Common myeloid progenitor, CD34-positive (primary cell): ENCODE data around the gene MAP3K10.

Experiments
- CTCF ChIA-PET: fragments of 350-600 bp; sonication (Branson Sonifier 250); formaldehyde crosslinking; loops from one replicate; lab custom pipeline; 2021; ENCODE audit warnings: antibody characterized with exemption; lab: Charles Lee
- POLR2A ChIA-PET: fragments of 350-600 bp; sonication (Branson Sonifier 250); formaldehyde crosslinking; loops from one replicate; lab custom pipeline; 2021; ENCODE audit warnings: antibody characterized with exemption; lab: Charles Lee
- DNase-seq, 3 donors: peaks; one replicate each; pipeline versions ENCODE4 v3.0.0 to v3.0.0-alpha.2; 2013
- H3K27ac ChIP-seq, 2 experiments: 1 replicate in 1 of 2; 2 replicates in 1 of 2; pipeline ENCODE4 v1.7.0; 2013; ENCODE audit warnings: inconsistent platforms in 2 of 2, low read length in 2 of 2, mild to moderate bottlenecking in 2 of 2, low read depth in 1 of 2, moderate library complexity in 1 of 2; ENCODE audit not compliant: severe bottlenecking in 2 of 2, insufficient read depth in 1 of 2, poor library complexity in 1 of 2
- H3K27me3 ChIP-seq, 5 experiments: replicated peaks in 2 of 5; 1 replicate in 3 of 5; 2 replicates in 2 of 5; pipeline versions ENCODE4 v1.6.1 to v1.7.0; 2013; ENCODE audit warnings: low read length in 4 of 5, mild to moderate bottlenecking in 2 of 5, moderate library complexity in 2 of 5, inconsistent platforms in 1 of 5; ENCODE audit not compliant: insufficient read depth in 5 of 5, control insufficient read depth in 4 of 5
- H3K36me3 ChIP-seq, 4 experiments: 1 replicate in 2 of 4; 2 replicates in 2 of 4; pipeline versions ENCODE4 v1.6.1 to v1.7.0; 2013; ENCODE audit warnings: low read length in 3 of 4, control low read depth in 1 of 4, mild to moderate bottlenecking in 1 of 4; ENCODE audit not compliant: control insufficient read depth in 4 of 4, insufficient read depth in 4 of 4
- H3K4me1 ChIP-seq, 4 experiments: 1 replicate in 3 of 4; 2 replicates in 1 of 4; pipeline versions ENCODE4 v1.6.1 to v1.7.1; 2013; ENCODE audit warnings: low read length in 3 of 4, mild to moderate bottlenecking in 3 of 4, control low read depth in 1 of 4, inconsistent platforms in 1 of 4, moderate library complexity in 1 of 4; ENCODE audit not compliant: control insufficient read depth in 4 of 4, insufficient read depth in 4 of 4; ENCODE audit errors: control extremely low read depth in 1 of 4
- H3K4me3 ChIP-seq, 7 experiments: 1 replicate in 4 of 7; 2 replicates in 3 of 7; pipeline versions ENCODE4 v1.5.1 to v1.7.0; 2013; ENCODE audit warnings: mild to moderate bottlenecking in 7 of 7, low read length in 6 of 7, moderate library complexity in 6 of 7, inconsistent platforms in 2 of 7, low read depth in 2 of 7, control low read depth in 1 of 7; ENCODE audit not compliant: insufficient read depth in 4 of 7, control insufficient read depth in 1 of 7; ENCODE audit errors: extremely low read depth in 1 of 7
- H3K9me3 ChIP-seq, 5 experiments: 1 replicate in 4 of 5; 2 replicates in 1 of 5; pipeline versions ENCODE4 v1.6.1 to v1.7.1; 2013; ENCODE audit warnings: low read length in 4 of 5, mild to moderate bottlenecking in 2 of 5, inconsistent platforms in 1 of 5, low read depth in 1 of 5, moderate library complexity in 1 of 5; ENCODE audit not compliant: control insufficient read depth in 4 of 5, insufficient read depth in 2 of 5; ENCODE audit errors: control extremely low read depth in 1 of 5
- WGBS: methylation state at CpG from one replicate; pipeline ENCODE4 v1.1.5; 2013; ENCODE audit not compliant: insufficient coverage; 5-methylcytosine and 5-hydroxymethylcytosine counted together

The MAP3K10 gene

DNA sequence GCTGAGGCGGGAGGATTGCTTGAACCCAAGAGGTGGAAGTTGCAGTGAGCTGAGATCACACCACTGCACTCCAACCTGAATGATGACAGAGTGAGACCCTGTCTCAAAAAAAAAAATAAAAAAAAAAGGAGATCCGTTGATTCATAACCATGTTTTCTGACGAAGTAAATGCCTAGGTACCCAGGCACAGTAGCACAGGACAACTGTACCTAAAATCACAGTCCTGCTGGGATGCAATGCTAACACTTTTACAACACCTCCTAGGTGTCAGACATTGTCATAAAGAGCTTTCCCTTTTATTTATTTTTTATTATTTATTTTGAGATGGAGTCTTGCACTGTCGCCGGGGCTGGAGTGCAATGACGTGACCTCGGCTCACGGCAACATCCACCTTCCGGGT lies 29.4 kb downstream of the MAP3K10 start:
- Histone ChIP-seq H3K4me3 (no peak overlapping the region), H3K4me1 (peaks cover 0 to 12% (median 4%) of the 10 kb centered on the region in 4 experiments), H3K27ac (no peak overlapping the region), H3K36me3 (no peaks in the 10 kb centered on the region), H3K9me3 (peaks cover 0 to 6% (median 0%) of the 10 kb centered on the region in 5 experiments), H3K27me3 (peaks cover 4 to 91% (median 44%) of the 10 kb centered on the region in 5 experiments)
- ChIA-PET POLR2A (no interaction called here), CTCF (interaction anchor here (0.5 to 1.1 kb wide), 4 partner anchors 30 to 82 kb away, joined by 3 read pairs; no protein-coding TSS in a partner anchor)
- no peak for DNase-seq
- WGBS = 87% methylated on average over 7 of the region's 9 CpGs

- H3K27me3 ChIP-seq = peaks cover 4 to 91% (median 41%) of the 10 kb centered on the region in 5 experiments
- H3K4me1 ChIP-seq = peaks cover 0 to 23% (median 9%) of the 10 kb centered on the region in 4 experiments
- CTCF ChIA-PET = no interaction called here
- H3K27ac ChIP-seq = no peak overlapping the region
- no peaks in the 10 kb centered on the region for H3K36me3 ChIP-seq
- 61% methylated on average over 38 of the region's 41 CpGs for whole genome bisulfite sequencing
- peak; percentile 90 to 95 (median 93) for DNase-seq
- POLR2A ChIA-PET = no interaction called here
- H3K4me3 ChIP-seq = no peak overlapping the region
- peaks cover 0 to 6% (median 0%) of the 10 kb centered on the region in 5 experiments for H3K9me3 ChIP-seq
These were observed 30.8 kb downstream of the MAP3K10 start for GRCh38 chr19:40221858-40222619.

GRCh38 chr19:40223135-40223822 lies 32.1 kb downstream of the MAP3K10 start:
- ChIA-PET CTCF (interaction anchor here (1.2 kb wide), 1 partner anchor 84 kb away, joined by 3 read pairs; no protein-coding TSS in a partner anchor), POLR2A (no interaction called here)
- DNase-seq = peak in 2 of 3 donors; percentile 24 to 25
- Histone ChIP-seq H3K27ac (no peak overlapping the region), H3K36me3 (no peaks in the 10 kb centered on the region), H3K4me3 (peak overlapping the region in 1 of 7 experiments; percentile 28), H3K27me3 (peaks cover 4 to 91% (median 39%) of the 10 kb centered on the region in 5 experiments), H3K9me3 (peaks cover 0 to 6% (median 0%) of the 10 kb centered on the region in 5 experiments), H3K4me1 (peaks cover 0 to 17% (median 9%) of the 10 kb centered on the region in 4 experiments)
- 31% methylated on average over 38 of the region's 48 CpGs for WGBS

GRCh38 chr19:40224342-40225150 lies 33.3 kb downstream of the MAP3K10 start:
- H3K4me1 ChIP-seq = peaks cover 0 to 17% (median 9%) of the 10 kb centered on the region in 4 experiments
- peaks cover 0 to 6% (median 0%) of the 10 kb centered on the region in 5 experiments for H3K9me3 ChIP-seq
- no peaks in the 10 kb centered on the region for H3K36me3 ChIP-seq
- no peak overlapping the region for H3K4me3 ChIP-seq
- no peak for DNase-seq
- ChIA-PET POLR2A (no interaction called here), CTCF (interaction anchor here (1.3 kb wide), 1 partner anchor 10 kb away, joined by 7 read pairs; no protein-coding TSS in a partner anchor)
- peaks cover 3 to 80% (median 36%) of the 10 kb centered on the region in 5 experiments for H3K27me3 ChIP-seq
- no peak overlapping the region for H3K27ac ChIP-seq
- 89% methylated on average over 24 of the region's 32 CpGs for WGBS

- Histone ChIP-seq H3K4me3 (peak overlapping the region in 2 of 7 experiments; percentile 42 to 48), H3K27me3 (peaks cover 0 to 72% (median 30%) of the 10 kb centered on the region in 5 experiments), H3K9me3 (peaks cover 0 to 6% (median 0%) of the 10 kb centered on the region in 5 experiments), H3K36me3 (no peaks in the 10 kb centered on the region), H3K27ac (no peak overlapping the region), H3K4me1 (peaks cover 0 to 17% (median 9%) of the 10 kb centered on the region in 4 experiments)
- ChIA-PET CTCF (interaction anchor here (0.5 to 1.3 kb wide), 2 partner anchors 9 to 333 kb away, joined by 3 to 7 read pairs; no protein-coding TSS in a partner anchor), POLR2A (no interaction called here)
- no peak for DNase-seq
- 23% methylated on average over 17 of the region's 21 CpGs for WGBS
These were observed 34.4 kb downstream of the MAP3K10 start for GRCh38 chr19:40225440-40226305.

- Histone ChIP-seq H3K9me3 (no peaks in the 10 kb centered on the region), H3K4me3 (no peak overlapping the region), H3K4me1 (peaks cover 0 to 14% (median 7%) of the 10 kb centered on the region in 4 experiments), H3K27me3 (peaks cover 0 to 54% (median 28%) of the 10 kb centered on the region in 5 experiments), H3K27ac (no peak overlapping the region), H3K36me3 (peaks cover 0 to 10% (median 4%) of the 10 kb centered on the region in 4 experiments)
- ChIA-PET POLR2A (no interaction called here), CTCF (interaction anchor here (2.2 kb wide), 1 partner anchor 89 kb away, joined by 9 read pairs; no protein-coding TSS in a partner anchor)
- DNase-seq = no peak
- WGBS = 64% methylated on average over 6 of the region's 10 CpGs
These were observed 37.1 kb downstream of the MAP3K10 start for GRCh38 chr19:40228346-40228745.
